Lung (tissue), 12 donors: Measurements from ENCODE around the gene OST4. TPM values are rescaled to one million over a fixed set of nuclear protein-coding genes. Genes with fewer than 3 reads are reported as not detected.

Source experiments
- ATAC-seq: fragments of 200-7000 bp; cut with Tn5 transposase; one replicate; pipeline ENCODE4 v1.9.1; 2020; ENCODE audit warnings: moderate number of reproducible peaks; ENCODE audit not compliant: insufficient read depth, low FRiP score
- DNase-seq, 3 donors: peaks; one replicate each; pipeline ENCODE4 v3.0.0-alpha.2; 2013 to 2017
- H3K27ac ChIP-seq, 2 donors: one replicate each; pipeline ENCODE4 v1.5.1; 2013; ENCODE audit warnings: mild to moderate bottlenecking in 2 of 2, moderate library complexity in 2 of 2, control low read depth in 1 of 2, inconsistent platforms in 1 of 2, low read depth in 1 of 2, low read length in 1 of 2
- H3K27me3 ChIP-seq, 3 donors: one replicate each; pipeline ENCODE4 v1.5.1; 2013; ENCODE audit warnings: low read length in 2 of 3; ENCODE audit not compliant: control insufficient read depth in 3 of 3, insufficient read depth in 3 of 3
- H3K36me3 ChIP-seq, 4 donors: one replicate each; pipeline ENCODE4 v1.5.1; 2013; ENCODE audit warnings: low read length in 4 of 4, mild to moderate bottlenecking in 1 of 4, moderate library complexity in 1 of 4; ENCODE audit not compliant: control insufficient read depth in 4 of 4, insufficient read depth in 4 of 4
- H3K4me1 ChIP-seq, 5 donors: one replicate each; pipeline ENCODE4 v1.5.1; 2013; ENCODE audit warnings: low read length in 5 of 5, mild to moderate bottlenecking in 2 of 5, moderate library complexity in 1 of 5; ENCODE audit not compliant: control insufficient read depth in 5 of 5, insufficient read depth in 5 of 5
- H3K4me3 ChIP-seq: one replicate; pipeline ENCODE4 v1.5.1; 2013; ENCODE audit warnings: mild to moderate bottlenecking, control low read depth, moderate library complexity
- H3K9ac ChIP-seq, 2 donors: one replicate each; pipeline ENCODE4 v1.5.1; 2013; ENCODE audit warnings: low read length in 2 of 2, control low read depth in 1 of 2; ENCODE audit not compliant: insufficient read depth in 1 of 2
- H3K9me3 ChIP-seq, 4 donors: one replicate each; pipeline ENCODE4 v1.5.1; 2013; ENCODE audit warnings: low read length in 3 of 4, mild to moderate bottlenecking in 1 of 4, moderate library complexity in 1 of 4; ENCODE audit not compliant: control insufficient read depth in 4 of 4, insufficient read depth in 3 of 4
- WGBS, 2 donors: extraction: QIAGEN DNeasy Blood & Tissue Kit; methylation state at CpG; one replicate each; pipeline ENCODE4 v1.1.7; 2013; 5-methylcytosine and 5-hydroxymethylcytosine counted together
- polyA plus RNA-seq, 2 donors: library from polyadenylated mRNA; stranded (reverse); fragments of 200-250 nt; gene quantifications; one replicate each; pipeline ENCODE4 v1.2.1, GENCODE V29; 2013
- total RNA-seq, 2 donors: library from RNA; depleted of rRNA in 1 of 2; stranded (reverse); fragments of >200 nt in 1 of 2; gene quantifications; one replicate each; pipeline ENCODE4 v1.2.1, GENCODE V29; 2014 to 2021
- TF ChIP-seq, protein P1 (sequence below): IDR thresholded peaks from 2 replicates; pipeline ENCODE4 v1.5.1; 2012; ENCODE audit warnings: mild to moderate bottlenecking; ENCODE audit errors: control extremely low read depth, extremely low read depth
- donor health status: control.
- donor health status: control.
- donor health status: Bipolar disorder and iron deficiency.
- donor health status: healthy.
- donor health status: DM: yes; HTN: yes; CAD: no.

The OST4 gene
- total and polyA plus RNA-seq, 4 donors, result 164 to 577 (median 309) TPM

DNA sequence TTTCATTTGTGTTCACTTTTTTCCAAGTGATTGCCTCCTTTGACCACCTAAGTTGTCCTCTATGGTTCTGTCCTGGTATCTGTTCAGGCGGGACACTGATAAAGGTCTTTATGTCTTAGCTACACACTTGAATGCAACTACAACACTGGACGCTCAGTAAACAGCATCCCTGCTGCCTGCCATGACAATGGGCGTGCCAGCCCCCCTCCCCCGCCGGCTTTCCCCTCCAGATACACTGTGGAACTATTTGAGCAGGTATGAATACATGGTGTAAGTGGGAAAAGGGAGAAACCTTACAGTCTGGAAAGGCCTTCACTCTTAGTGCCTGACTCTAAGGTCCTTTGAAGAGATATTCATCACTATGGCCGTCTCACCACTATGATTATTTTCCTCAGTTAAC, 14.3 kb downstream of the OST4 start:
- no peak overlapping the region for H3K4me3 ChIP-seq
- H3K36me3 ChIP-seq, result peaks cover 3 to 61% (median 47%) of the 10 kb centered on the region in 4 donors
- no peak overlapping the region for H3K27ac ChIP-seq
- WGBS, 2 donors, result 95 to 96% methylated on average over 6 of the region's 6 CpGs
- DNase-seq, result no peak
- peaks cover 0 to 5% (median 0%) of the 10 kb centered on the region in 5 donors for H3K4me1 ChIP-seq
- no peaks in the 10 kb centered on the region for H3K9me3 ChIP-seq
- ATAC-seq, result no peak
- no peaks in the 10 kb centered on the region for H3K27me3 ChIP-seq
- TF ChIP-seq, protein P1, sequence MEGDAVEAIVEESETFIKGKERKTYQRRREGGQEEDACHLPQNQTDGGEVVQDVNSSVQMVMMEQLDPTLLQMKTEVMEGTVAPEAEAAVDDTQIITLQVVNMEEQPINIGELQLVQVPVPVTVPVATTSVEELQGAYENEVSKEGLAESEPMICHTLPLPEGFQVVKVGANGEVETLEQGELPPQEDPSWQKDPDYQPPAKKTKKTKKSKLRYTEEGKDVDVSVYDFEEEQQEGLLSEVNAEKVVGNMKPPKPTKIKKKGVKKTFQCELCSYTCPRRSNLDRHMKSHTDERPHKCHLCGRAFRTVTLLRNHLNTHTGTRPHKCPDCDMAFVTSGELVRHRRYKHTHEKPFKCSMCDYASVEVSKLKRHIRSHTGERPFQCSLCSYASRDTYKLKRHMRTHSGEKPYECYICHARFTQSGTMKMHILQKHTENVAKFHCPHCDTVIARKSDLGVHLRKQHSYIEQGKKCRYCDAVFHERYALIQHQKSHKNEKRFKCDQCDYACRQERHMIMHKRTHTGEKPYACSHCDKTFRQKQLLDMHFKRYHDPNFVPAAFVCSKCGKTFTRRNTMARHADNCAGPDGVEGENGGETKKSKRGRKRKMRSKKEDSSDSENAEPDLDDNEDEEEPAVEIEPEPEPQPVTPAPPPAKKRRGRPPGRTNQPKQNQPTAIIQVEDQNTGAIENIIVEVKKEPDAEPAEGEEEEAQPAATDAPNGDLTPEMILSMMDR, result no peak
- H3K9ac ChIP-seq, result no peak overlapping the region

DNA sequence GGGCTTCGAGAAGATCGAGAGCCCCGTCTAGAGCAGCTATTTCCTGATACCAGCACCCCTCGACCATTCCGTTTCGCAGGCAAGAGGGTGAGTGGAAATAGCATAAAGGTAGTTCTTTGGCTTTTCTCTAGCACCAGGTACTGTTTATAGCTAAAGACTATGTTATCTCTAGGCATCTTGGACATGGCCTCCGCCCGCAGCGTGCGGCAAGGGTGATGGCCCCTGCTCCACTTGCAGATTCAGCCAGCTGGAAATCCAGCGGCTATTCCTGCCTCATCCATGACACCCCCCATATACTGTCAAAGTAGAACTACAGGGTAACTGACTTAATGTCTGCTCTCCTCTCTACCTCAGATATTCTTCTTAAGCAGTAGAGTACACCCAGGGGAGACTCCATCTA, 16.7 kb downstream of the OST4 start:
- Histone ChIP-seq H3K27ac (no peak overlapping the region), H3K4me1 (peaks cover 0 to 8% (median 2%) of the 10 kb centered on the region in 5 donors), H3K9me3 (no peaks in the 10 kb centered on the region), H3K9ac (no peak overlapping the region), H3K27me3 (no peaks in the 10 kb centered on the region), H3K36me3 (peaks cover 3 to 54% (median 42%) of the 10 kb centered on the region in 4 donors), H3K4me3 (no peak overlapping the region)
- DNase-seq (no peak), ATAC-seq (no peak)
- WGBS, 2 donors, result 97% methylated on average over 11 of the region's 11 CpGs
- TF ChIP-seq, protein P1, result no peak

DNA sequence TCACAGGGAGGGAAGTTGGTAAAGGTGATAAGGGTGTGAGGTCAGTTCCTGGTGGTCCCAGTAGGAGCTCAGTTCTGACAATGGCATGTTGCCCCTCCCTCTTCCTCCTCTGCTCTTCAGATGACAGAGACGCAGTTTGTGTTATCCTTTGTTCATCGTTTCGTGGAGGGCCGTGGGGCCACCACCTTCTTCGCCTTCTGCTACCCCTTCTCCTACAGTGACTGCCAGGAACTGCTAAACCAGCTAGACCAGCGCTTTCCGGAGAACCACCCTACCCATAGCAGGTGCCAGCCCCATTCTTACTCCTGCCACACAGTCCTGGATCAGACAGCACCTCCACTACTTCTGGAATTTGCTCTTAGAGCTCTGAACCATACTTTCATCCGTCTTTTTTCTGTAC, 17.7 kb downstream of the OST4 start:
- Histone ChIP-seq H3K9me3 (no peaks in the 10 kb centered on the region), H3K27ac (no peak overlapping the region), H3K4me1 (peaks cover 0 to 16% (median 2%) of the 10 kb centered on the region in 5 donors), H3K36me3 (peaks cover 3 to 47% (median 34%) of the 10 kb centered on the region in 4 donors), H3K9ac (no peak overlapping the region), H3K27me3 (no peaks in the 10 kb centered on the region), H3K4me3 (no peak overlapping the region)
- TF ChIP-seq, protein P1, result no peak
- ATAC-seq (no peak), DNase-seq (no peak)
- 84 to 90% methylated on average over 8 of the region's 8 CpGs for WGBS, 2 donors

DNA sequence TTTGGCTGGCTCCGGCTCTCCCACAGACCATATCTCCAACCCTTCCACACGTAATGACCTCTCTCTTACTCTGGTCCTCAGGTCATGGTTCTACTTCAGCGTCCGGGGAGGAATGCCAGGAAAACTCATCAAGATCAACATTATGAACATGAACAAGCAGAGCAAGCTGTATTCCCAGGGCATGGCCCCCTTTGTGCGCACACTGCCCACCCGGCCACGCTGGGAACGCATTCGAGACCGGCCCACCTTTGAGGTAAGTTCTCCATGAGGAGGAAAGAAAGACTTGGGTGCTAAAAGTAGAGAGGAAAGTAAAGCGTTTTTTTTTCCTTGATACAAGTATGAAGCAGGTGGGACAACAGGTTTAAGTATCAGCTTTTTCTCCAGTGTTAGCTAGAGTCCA, 18.1 kb downstream of the OST4 start:
- TF ChIP-seq, protein P1, result no peak
- no peaks in the 10 kb centered on the region for H3K27me3 ChIP-seq
- no peak overlapping the region for H3K27ac ChIP-seq
- ATAC-seq (no peak), DNase-seq (no peak)
- no peak overlapping the region for H3K9ac ChIP-seq
- no peak overlapping the region for H3K4me3 ChIP-seq
- H3K9me3 ChIP-seq, result no peaks in the 10 kb centered on the region
- H3K36me3 ChIP-seq, result peaks cover 3 to 43% (median 30%) of the 10 kb centered on the region in 4 donors
- peaks cover 0 to 16% (median 2%) of the 10 kb centered on the region in 5 donors for H3K4me1 ChIP-seq
- WGBS, 2 donors, result 90 to 94% methylated on average over 11 of the region's 11 CpGs
